B cell (primary cell): ENCODE data around the gene ASPSCR1. TPM values are rescaled to one million over a fixed set of nuclear protein-coding genes. Genes with fewer than 3 reads are reported as not detected.
A peak's percentile ranks its signal among the peaks of the same experiment; 100 is the strongest.

Source experiments
- ATAC-seq: fragments of 200-7000 bp; cut with Tn5 transposase; one replicate; pipeline ENCODE4 v1.10.0; 2021; ENCODE audit warnings: low read depth, mild to moderate bottlenecking, moderate number of reproducible peaks, moderate library complexity
- CTCF ChIA-PET: fragments of 350-600 bp; sonication (Branson Sonifier 250); formaldehyde crosslinking; loops from one replicate; lab custom pipeline; 2021; ENCODE audit warnings: antibody characterized with exemption, inconsistent platforms; lab: Charles Lee
- POLR2A ChIA-PET: fragments of 350-600 bp; sonication (Branson Sonifier 250); formaldehyde crosslinking; loops from one replicate; lab custom pipeline; 2021; ENCODE audit warnings: antibody characterized with exemption; lab: Charles Lee
- DNase-seq: peaks from one replicate; pipeline ENCODE4 v3.0.0; 2013
- H2AFZ ChIP-seq: 2 replicates; pipeline ENCODE4 v1.6.1; 2012; ENCODE audit warnings: mild to moderate bottlenecking, low read depth, low read length; ENCODE audit not compliant: insufficient read depth, poor library complexity, severe bottlenecking
- H3K27ac ChIP-seq, 2 donors: 1 replicate in 1 of 2; 2 replicates in 1 of 2; pipeline ENCODE4 v1.5.1; 2012 to 2013; ENCODE audit warnings: low read length in 2 of 2, mild to moderate bottlenecking in 2 of 2, moderate library complexity in 1 of 2
- H3K27me3 ChIP-seq, 4 experiments: fragments of 200-600 bp in 1 of 4; sonication (generic) in 1 of 4; replicated peaks in 1 of 4; 1 replicate in 2 of 4; 2 replicates in 2 of 4; pipeline versions ENCODE4 v1.6.1 to v1.7.0; 2013 to 2016; ENCODE audit warnings: low read length in 3 of 4, mild to moderate bottlenecking in 2 of 4, mixed read lengths in 1 of 4, moderate library complexity in 1 of 4; ENCODE audit not compliant: insufficient read depth in 4 of 4, control insufficient read depth in 3 of 4; ENCODE audit errors: control extremely low read depth in 1 of 4
- H3K36me3 ChIP-seq, 2 experiments: replicated peaks in 1 of 2; 1 replicate in 1 of 2; 2 replicates in 1 of 2; pipeline versions ENCODE4 v1.6.1 to v1.7.1; 2013; ENCODE audit warnings: low read length in 1 of 2; ENCODE audit not compliant: insufficient read depth in 2 of 2, control insufficient read depth in 1 of 2; ENCODE audit errors: control extremely low read depth in 1 of 2, extremely low read depth in 1 of 2
- H3K4me1 ChIP-seq, 2 donors: fragments of 200-600 bp in 1 of 2; sonication (generic) in 1 of 2; 1 replicate in 1 of 2; 2 replicates in 1 of 2; pipeline versions ENCODE4 v1.5.1 to v1.6.1; 2013 to 2017; ENCODE audit warnings: low read length in 2 of 2; ENCODE audit not compliant: control insufficient read depth in 2 of 2, insufficient read depth in 2 of 2
- H3K4me2 ChIP-seq: replicated peaks from 2 replicates; pipeline ENCODE3; 2012; ENCODE audit warnings: mild to moderate bottlenecking, low read depth, low read length; ENCODE audit not compliant: poor library complexity, severe bottlenecking
- H3K4me3 ChIP-seq, 5 experiments: fragments of 200-600 bp in 1 of 5; sonication (generic) in 1 of 5; 1 replicate in 3 of 5; 2 replicates in 2 of 5; pipeline versions ENCODE4 v1.5.1 to v1.7.0; 2011 to 2016; ENCODE audit warnings: low read length in 4 of 5, mild to moderate bottlenecking in 4 of 5, low read depth in 2 of 5, control low read depth in 1 of 5, moderate library complexity in 1 of 5; ENCODE audit not compliant: insufficient read depth in 1 of 5; ENCODE audit errors: control extremely low read depth in 1 of 5, extremely low read depth in 1 of 5
- H3K79me2 ChIP-seq: fragments of 200-600 bp; sonication (generic); one replicate; pipeline ENCODE4 v1.6.0; 2016; ENCODE audit warnings: low read length; ENCODE audit not compliant: control insufficient read depth, insufficient read depth
- H3K9ac ChIP-seq: fragments of 200-600 bp; sonication (generic); 2 replicates; pipeline ENCODE4 v1.6.1; 2017; ENCODE audit warnings: mild to moderate bottlenecking, low read length, moderate library complexity
- H3K9me3 ChIP-seq, 3 donors: one replicate each; pipeline versions ENCODE4 v1.6.1 to v1.7.1; 2013; ENCODE audit warnings: low read length in 2 of 3; ENCODE audit not compliant: control insufficient read depth in 2 of 3, insufficient read depth in 1 of 3; ENCODE audit errors: control extremely low read depth in 1 of 3
- H4K20me1 ChIP-seq: 2 replicates; pipeline ENCODE4 v1.6.0; 2012; ENCODE audit warnings: mild to moderate bottlenecking, low read length; ENCODE audit not compliant: insufficient read depth, control insufficient read depth, poor library complexity, severe bottlenecking
- H3K27ac Mint-ChIP-seq: one replicate; pipeline ENCODE4 v1.8.0; 2021; ENCODE audit warnings: mixed read lengths
- H3K27me3 Mint-ChIP-seq: one replicate; pipeline ENCODE4 v1.8.0; 2021; ENCODE audit warnings: mixed read lengths
- H3K4me1 Mint-ChIP-seq: one replicate; pipeline ENCODE4 v1.8.0; 2021; ENCODE audit warnings: mixed read lengths
- H3K4me3 Mint-ChIP-seq: one replicate; pipeline ENCODE4 v1.8.0; 2021; ENCODE audit warnings: mixed read lengths
- H3K9me3 Mint-ChIP-seq: one replicate; pipeline ENCODE4 v1.8.0; 2022; ENCODE audit warnings: mixed read lengths; ENCODE audit not compliant: insufficient read depth
- EZH2 ChIP-seq: IDR thresholded peaks from 2 replicates; pipeline ENCODE4 v1.6.1; 2012; ENCODE audit warnings: borderline replicate concordance, low read depth, mild to moderate bottlenecking, moderate library complexity, low read length; ENCODE audit not compliant: insufficient read depth, poor library complexity, severe bottlenecking
- WGBS: methylation state at CpG from one replicate; pipeline ENCODE4 v1.1.5; 2013; ENCODE audit warnings: missing lambda C conversion rate; ENCODE audit not compliant: insufficient coverage; 5-methylcytosine and 5-hydroxymethylcytosine counted together
- intact Hi-C: fragments of 100-400 bp; cut with micrococcal nuclease; formaldehyde crosslinking; loops from one replicate; pipeline ENCODE4 v1.10.0; 2022
- polyA plus RNA-seq: library from polyadenylated mRNA; depleted of rRNA; stranded (reverse); fragments of >200 nt; gene quantifications from 2 replicates; pipeline ENCODE4 v1.2.3, GENCODE V29; 2012
- total RNA-seq, 2 donors: library from RNA; stranded (reverse); fragments of 120-200 nt in 1 of 2; gene quantifications; 1 replicate in 1 of 2; 2 replicates in 1 of 2; pipeline versions ENCODE4 v1.2.3 to v1.2.4, GENCODE V29; 2013 to 2022
- TF ChIP-seq, protein P1 (sequence below): fragments of 200-600 bp; IDR thresholded peaks from one replicate; pipeline ENCODE4 v1.8.0; 2022; ENCODE audit warnings: antibody characterized with exemption, mild to moderate bottlenecking

ASPSCR1 gene
- total and polyA plus RNA-seq, 2 donors (not counting 1 experiment from before 2014, with no cell fraction given) = 34.0 to 46.7 TPM

DNA sequence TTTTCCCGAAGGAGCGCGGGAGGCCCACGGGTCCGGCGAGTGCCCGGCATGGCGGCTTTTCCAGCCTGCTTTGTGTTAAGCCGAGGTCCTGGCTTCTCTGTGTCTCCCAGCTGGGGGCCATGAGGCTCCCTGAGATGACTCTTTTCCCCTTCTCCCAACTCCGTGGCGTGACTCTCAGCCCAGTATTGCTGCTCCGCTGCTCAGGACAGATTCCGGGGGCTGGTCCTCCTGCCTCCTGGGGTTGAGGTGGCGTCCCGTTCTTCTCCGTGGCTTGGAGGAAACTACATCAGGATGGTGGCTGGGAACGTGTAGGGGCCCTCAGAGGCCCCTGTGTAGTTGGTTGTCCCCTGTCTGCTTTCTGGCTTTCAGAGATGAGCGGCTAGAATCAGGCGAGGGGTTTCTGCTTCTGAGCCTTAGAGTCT is 75.2 kb downstream of the ASPSCR1 start:
- Mint-ChIP-seq H3K27me3 (no peaks in the 10 kb centered on the region), H3K4me3 (peak overlapping the region; percentile 80), H3K9me3 (no peaks in the 10 kb centered on the region), H3K4me1 (peaks cover 12% of the 10 kb centered on the region), H3K27ac (peak overlapping the region; percentile 32)
- 45% methylated on average over 19 of the region's 19 CpGs for WGBS
- TF ChIP-seq, protein P1, sequence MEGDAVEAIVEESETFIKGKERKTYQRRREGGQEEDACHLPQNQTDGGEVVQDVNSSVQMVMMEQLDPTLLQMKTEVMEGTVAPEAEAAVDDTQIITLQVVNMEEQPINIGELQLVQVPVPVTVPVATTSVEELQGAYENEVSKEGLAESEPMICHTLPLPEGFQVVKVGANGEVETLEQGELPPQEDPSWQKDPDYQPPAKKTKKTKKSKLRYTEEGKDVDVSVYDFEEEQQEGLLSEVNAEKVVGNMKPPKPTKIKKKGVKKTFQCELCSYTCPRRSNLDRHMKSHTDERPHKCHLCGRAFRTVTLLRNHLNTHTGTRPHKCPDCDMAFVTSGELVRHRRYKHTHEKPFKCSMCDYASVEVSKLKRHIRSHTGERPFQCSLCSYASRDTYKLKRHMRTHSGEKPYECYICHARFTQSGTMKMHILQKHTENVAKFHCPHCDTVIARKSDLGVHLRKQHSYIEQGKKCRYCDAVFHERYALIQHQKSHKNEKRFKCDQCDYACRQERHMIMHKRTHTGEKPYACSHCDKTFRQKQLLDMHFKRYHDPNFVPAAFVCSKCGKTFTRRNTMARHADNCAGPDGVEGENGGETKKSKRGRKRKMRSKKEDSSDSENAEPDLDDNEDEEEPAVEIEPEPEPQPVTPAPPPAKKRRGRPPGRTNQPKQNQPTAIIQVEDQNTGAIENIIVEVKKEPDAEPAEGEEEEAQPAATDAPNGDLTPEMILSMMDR = no peak
- TF ChIP-seq EZH2 = no peak
- Histone ChIP-seq H3K27ac (peak overlapping the region in 1 of 2 donors; percentile 23), H2AFZ (no peak overlapping the region), H3K4me2 (peak overlapping the region; percentile 99), H3K9me3 (no peaks in the 10 kb centered on the region), H4K20me1 (peaks cover 19% of the 10 kb centered on the region), H3K4me1 (peaks cover 20 to 34% of the 10 kb centered on the region in 2 donors), H3K79me2 (peaks cover 29% of the 10 kb centered on the region), H3K9ac (peak overlapping the region; percentile 76), H3K36me3 (peaks cover 0 to 27% of the 10 kb centered on the region in 2 experiments), H3K27me3 (no peaks in the 10 kb centered on the region), H3K4me3 (peak overlapping the region in 4 of 5 experiments; percentile 59 to 88 (median 70))
- CTCF ChIA-PET = no interaction called here
- DNase-seq = no peak
- POLR2A ChIA-PET = interaction anchor here (1.9 kb wide), 2 partner anchors 15 to 46 kb away, joined by 5 to 6 read pairs; partner anchors contain the start of genes DCXR and FASN
- no peak for ATAC-seq
- intact Hi-C loops = no loop called here

- 96% methylated on average over 19 of the region's 19 CpGs for WGBS
- ATAC-seq (no peak), DNase-seq (no peak)
- peak overlapping the region; percentile 80 for H3K4me3 Mint-ChIP-seq
- no peak overlapping the region for H2AFZ ChIP-seq
- H3K27me3 Mint-ChIP-seq = no peaks in the 10 kb centered on the region
- TF ChIP-seq, protein P1 = no peak
- TF ChIP-seq EZH2 = no peak
- intact Hi-C loops = no loop called here
- no peak overlapping the region for H3K4me3 ChIP-seq
- ChIA-PET CTCF (no interaction called here), POLR2A (interaction anchor here (1.9 kb wide), 1 partner anchor 15 kb away, joined by 6 read pairs; the partner anchor contains the start of gene DCXR)
- peaks cover 0 to 31% of the 10 kb centered on the region in 2 experiments for H3K36me3 ChIP-seq
- no peaks in the 10 kb centered on the region for H3K9me3 Mint-ChIP-seq
- no peaks in the 10 kb centered on the region for H3K27me3 ChIP-seq
- H3K27ac Mint-ChIP-seq = peak overlapping the region; percentile 15
- no peak overlapping the region for H3K27ac ChIP-seq
- H3K4me1 ChIP-seq = peaks cover 20 to 34% of the 10 kb centered on the region in 2 donors
- no peaks in the 10 kb centered on the region for H3K9me3 ChIP-seq
- peaks cover 29% of the 10 kb centered on the region for H3K79me2 ChIP-seq
- H3K4me2 ChIP-seq = peak overlapping the region; percentile 99
- H3K4me1 Mint-ChIP-seq = peaks cover 11% of the 10 kb centered on the region
- H4K20me1 ChIP-seq = peaks cover 19% of the 10 kb centered on the region
- no peak overlapping the region for H3K9ac ChIP-seq
These were observed 75.7 kb downstream of the ASPSCR1 start for GRCh38 chr17:82053130-82053529.
